Fibroblast of lung (primary cell): Measurements from ENCODE around the gene GAREM2.

Source experiments
- EZH2 ChIP-seq: IDR thresholded peaks from 2 replicates; pipeline ENCODE4 v1.5.1; 2012; ENCODE audit warnings: low read length, control low read depth, mild to moderate bottlenecking; ENCODE audit errors: missing control alignments
- TF ChIP-seq, protein P1 (sequence below), 2 donors: IDR thresholded peaks in 1 of 2; conservative IDR thresholded peaks in 1 of 2; 1 replicate in 1 of 2; 2 replicates in 1 of 2; pipeline ENCODE4 v1.5.1; 2011 to 2012; ENCODE audit warnings: low read length in 2 of 2, control low read depth in 1 of 2, inconsistent platforms in 1 of 2, low read depth in 1 of 2, mild to moderate bottlenecking in 1 of 2

DNA sequence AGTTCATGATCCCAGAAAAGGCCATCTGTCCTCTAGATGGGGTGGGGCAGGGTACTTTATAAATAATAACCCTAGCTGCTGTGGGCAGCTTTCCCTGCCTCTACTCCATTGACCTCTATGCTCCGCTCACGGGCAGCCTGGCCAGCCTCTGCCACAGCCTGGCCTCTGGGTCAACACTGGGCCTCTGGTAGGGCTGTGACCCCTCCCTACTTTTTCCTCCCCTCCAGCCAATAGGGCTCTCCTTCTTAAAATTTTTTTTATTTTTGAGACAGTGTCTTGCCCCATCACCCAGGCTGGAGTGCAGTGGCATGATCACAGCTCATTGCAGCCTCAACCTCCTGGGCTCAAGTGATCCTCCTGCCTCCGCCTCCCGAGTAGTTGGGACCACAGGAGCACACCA, 4.1 kb upstream of the GAREM2 start:
- TF ChIP-seq, protein P1, sequence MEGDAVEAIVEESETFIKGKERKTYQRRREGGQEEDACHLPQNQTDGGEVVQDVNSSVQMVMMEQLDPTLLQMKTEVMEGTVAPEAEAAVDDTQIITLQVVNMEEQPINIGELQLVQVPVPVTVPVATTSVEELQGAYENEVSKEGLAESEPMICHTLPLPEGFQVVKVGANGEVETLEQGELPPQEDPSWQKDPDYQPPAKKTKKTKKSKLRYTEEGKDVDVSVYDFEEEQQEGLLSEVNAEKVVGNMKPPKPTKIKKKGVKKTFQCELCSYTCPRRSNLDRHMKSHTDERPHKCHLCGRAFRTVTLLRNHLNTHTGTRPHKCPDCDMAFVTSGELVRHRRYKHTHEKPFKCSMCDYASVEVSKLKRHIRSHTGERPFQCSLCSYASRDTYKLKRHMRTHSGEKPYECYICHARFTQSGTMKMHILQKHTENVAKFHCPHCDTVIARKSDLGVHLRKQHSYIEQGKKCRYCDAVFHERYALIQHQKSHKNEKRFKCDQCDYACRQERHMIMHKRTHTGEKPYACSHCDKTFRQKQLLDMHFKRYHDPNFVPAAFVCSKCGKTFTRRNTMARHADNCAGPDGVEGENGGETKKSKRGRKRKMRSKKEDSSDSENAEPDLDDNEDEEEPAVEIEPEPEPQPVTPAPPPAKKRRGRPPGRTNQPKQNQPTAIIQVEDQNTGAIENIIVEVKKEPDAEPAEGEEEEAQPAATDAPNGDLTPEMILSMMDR (conservative IDR thresholded peaks at IDR 0.05 in 1 of 2, IDR thresholded peaks at IDR 0.05 in 1 of 2; ENCODE audit: low read depth in 1 of 2, low read length in 2 of 2), result no peak
- TF ChIP-seq EZH2, result no peak
